HG03342 (cell line): ENCODE measurements around the gene SLC16A8.
"Not testable (repeated sequence)": the region's sequence is repeated elsewhere in the genome, so short reads cannot be mapped to it uniquely, and the experiment has no call there.

Experiments used
- ATAC-seq: cut with Tn5 transposase; IDR thresholded peaks from one replicate; pipeline ENCODE4 v1.9.1; 2021; ENCODE audit warnings: mild to moderate bottlenecking, moderate library complexity; ENCODE audit not compliant: unreplicated experiment

The SLC16A8 gene

GRCh38 chr22:38049812-38050619 is 34.0 kb downstream of the SLC16A8 start:
- no peak for ATAC-seq

- ATAC-seq = no peak
Measured at GRCh38 chr22:38046070-38046748, 37.8 kb downstream of the SLC16A8 start.

GRCh38 chr22:38043151-38044039 is 40.6 kb downstream of the SLC16A8 start:
- ATAC-seq = no peak

- no peak for ATAC-seq
Measured at GRCh38 chr22:38042488-38042790, 41.5 kb downstream of the SLC16A8 start.

GRCh38 chr22:38041760-38042487 is 42.1 kb downstream of the SLC16A8 start:
- ATAC-seq = no peak

GRCh38 chr22:38040953-38041759 is 42.8 kb downstream of the SLC16A8 start:
- ATAC-seq = no peak

DNA sequence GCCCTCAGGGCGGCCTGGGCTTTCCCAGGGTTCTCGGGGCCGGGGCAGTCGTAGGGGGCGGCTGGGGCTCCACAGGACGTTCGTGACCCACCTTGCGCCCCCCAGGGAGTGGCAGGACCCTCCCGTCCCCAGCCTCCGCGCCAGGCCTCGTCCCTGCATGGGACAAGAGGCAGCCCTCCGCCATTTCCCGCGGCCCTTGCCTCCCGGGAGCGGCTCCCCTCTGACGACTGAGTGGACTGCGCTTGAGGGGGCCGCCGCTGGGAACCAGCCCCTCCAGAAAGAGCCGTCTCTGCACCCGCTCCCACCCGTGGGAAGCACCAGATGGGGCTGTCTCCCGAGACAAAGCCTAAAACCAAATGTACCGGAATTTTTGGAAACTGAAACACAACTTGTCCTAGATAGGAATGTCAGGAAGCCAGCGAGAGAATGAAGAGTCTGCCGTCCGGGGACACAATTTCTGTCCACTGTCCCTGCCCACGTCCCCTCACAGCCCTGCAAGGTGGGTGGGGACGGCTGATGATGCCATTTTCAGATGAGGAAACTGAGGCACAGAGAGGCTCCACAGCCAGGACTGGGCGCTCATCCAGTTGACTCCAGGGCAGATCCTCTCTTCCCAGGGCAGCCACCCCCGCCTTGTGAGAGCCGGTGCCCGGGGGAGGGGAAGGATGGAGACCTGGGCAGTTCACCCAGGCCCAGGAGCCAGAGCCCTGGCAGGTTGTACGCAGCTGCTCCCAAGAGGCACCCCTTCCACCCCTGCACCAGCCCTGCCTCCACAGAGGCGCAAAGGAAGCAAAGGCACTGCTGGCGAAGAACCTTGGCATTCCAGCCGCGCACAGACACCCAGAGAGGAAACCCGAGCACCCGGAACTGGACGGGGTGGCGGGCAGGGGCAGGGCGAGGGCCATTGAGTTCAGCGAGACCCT is 44.8 kb downstream of the SLC16A8 start:
- no peak for ATAC-seq

GRCh38 chr22:38038426-38038825 is 45.6 kb downstream of the SLC16A8 start:
- no peak for ATAC-seq

DNA sequence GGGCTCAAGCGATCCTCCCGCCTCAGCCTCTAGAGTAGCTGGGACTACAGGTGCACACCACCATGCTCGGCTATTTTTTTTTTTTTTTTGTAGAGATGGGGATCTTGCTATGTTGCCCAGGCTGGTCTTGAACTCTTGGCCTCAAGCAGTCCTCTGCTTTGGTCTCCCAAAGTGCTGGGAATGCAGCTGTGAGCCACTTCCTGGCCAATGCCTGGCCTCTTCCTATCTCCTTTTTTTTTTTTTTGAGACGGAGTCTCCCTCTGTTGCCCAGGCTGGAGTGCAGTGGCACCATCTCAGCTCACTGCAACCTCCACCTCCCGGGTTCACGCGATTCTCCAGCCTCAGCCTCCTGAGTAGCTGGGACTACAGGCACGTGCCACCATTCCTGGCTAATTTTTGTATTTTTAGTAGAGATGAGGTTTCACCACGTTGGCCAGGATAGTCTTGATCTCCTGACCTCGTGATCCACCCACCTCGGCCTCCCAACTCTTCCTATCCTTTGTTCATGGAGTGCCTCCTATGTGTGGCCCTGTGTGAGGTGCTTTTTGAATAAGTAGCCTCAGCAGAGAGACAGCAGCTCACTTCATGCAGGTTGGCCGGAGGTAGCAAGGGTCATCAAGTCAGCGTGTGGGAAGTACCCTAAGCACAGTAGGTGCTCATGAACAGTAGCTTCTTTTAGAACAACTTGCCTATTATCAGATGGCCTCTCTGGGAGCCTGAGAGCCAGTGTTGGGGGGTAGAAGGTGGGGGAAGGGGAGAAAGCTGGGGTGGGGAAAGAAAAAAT is 46.4 kb downstream of the SLC16A8 start:
- not testable (repeated sequence) for ATAC-seq

DNA sequence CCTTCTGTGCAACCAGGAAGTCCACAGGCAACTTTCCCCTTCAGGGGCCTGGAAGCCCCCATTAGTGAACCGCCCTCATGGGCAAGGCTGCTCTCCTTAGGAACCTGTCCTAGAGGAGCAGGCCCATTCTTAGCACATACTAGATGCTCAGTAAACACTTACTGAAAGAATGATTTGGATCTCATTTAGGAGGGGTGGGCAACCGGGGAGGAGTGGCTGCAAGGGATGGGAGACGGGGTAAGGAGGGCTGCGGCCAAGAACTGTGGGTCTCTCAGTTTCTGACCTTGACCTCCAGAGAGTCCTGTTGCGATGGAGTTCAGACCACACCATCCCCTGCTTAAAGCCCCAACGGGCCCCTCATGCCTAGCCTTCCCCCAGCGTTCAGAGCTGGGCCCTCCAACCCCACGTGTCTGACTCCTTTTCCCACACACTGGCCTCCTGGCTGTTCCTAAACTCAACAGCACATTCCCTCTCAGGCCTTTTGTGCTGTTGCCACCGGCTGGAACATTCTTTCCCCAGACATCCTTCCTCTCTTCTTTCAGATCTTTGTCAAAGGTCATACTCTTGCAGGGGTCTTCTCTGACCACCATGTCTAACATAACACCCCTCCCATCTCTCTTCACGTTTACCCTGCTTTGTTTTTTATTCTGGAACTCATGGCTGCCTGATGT is 47.5 kb downstream of the SLC16A8 start:
- no peak for ATAC-seq

DNA sequence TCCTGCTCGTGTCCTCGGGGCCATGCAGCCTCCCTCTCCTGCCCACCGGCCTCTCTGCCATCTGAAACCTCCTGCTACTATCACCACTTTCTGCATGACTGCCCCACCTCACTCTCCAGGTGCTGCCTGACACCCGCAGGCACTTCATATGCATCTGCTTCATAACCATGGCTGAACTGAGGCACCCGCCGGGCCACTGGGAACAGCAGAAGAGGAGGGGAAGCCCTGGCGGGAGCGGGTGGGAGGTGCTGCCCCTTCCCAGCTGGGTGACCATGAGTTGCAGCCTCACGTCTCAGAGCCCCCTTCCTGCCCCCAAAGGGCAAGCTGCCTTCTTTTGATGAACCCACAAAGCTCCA is 48.5 kb downstream of the SLC16A8 start:
- no peak for ATAC-seq

GRCh38 chr22:38034884-38035529 is 49.0 kb downstream of the SLC16A8 start:
- ATAC-seq = no peak

DNA sequence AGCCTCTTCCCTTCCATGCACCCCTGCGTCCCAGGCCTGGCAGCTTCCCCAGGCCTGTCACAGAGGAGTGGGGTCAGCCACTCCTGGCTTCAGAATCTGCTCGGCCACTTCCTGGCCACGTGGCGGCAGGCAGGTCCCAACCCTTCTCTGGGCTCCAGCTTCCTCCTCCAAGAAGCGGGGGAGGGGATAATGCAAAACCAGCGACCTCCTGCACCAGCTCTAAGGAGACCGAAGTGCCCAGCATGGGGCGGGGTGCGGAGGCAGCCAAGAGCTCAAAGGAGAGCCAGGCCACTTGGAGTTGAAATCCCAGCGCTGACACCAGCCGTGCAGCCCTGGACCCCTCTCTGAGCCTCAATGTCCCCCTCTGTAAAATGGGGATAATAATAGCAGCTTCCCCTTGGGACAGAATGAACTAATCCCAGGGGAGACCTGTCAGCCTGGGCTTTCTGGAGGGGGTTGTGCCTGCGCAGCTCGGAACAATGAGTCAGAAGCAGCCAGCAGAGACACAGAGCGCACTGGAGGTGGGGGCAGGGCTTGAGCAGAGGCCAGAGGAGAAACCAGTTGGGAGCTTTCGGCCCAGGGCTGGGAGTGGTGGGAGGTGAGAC is 49.6 kb downstream of the SLC16A8 start:
- ATAC-seq = no peak

DNA sequence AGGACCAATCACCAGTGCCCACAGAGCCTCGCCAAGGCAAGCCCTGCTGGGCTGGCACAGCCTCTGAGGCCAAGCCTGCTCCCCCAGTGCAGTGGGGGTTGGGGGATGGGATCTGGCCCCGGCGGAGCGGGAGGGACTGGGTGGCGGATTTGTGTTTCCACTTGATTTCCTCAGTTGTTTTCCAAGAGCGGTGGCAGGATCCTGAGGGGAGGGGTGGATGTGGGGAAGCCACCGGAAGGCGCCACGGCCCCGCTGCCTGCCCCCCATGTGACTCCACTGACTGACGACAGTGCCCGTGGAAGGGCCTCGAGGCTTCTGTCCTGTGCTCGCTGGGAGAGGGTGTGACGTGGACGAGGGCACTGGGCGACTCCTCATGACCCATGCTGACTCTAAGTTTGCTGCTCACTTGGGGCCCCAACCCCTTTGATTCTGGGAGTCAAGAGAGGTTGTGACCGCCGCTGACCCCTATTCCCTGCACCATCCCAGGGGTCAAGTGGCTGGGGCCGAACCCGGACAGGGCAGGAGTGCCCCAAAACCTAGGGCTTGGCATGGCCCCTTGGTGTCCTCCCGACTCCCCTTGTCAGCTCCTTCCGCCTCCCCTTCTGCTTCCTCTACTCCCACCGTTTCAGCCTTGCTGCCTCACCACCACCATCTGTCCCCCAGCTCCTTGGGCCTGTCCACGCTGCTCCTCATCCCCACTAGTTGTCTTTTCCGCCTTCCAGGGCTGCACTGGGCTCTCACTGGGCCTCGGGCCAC is 50.3 kb downstream of the SLC16A8 start:
- ATAC-seq = no peak

- no peak for ATAC-seq
Measured at GRCh38 chr22:38032681-38033521, 51.1 kb downstream of the SLC16A8 start.
